Sigmoid colon (tissue), 7 donors: Measurements from ENCODE around the gene PEX10. TPM values are rescaled to one million over a fixed set of nuclear protein-coding genes. Genes with fewer than 3 reads are reported as not detected.

ENCODE experiments used
- DNase-seq: peaks from one replicate; pipeline ENCODE4 v3.0.0-alpha.2; 2019
- H3K27ac ChIP-seq, 4 donors: fragments of 200-600 bp; sonication (generic); one replicate each; pipeline ENCODE4 v1.5.1; 2016 to 2019; ENCODE audit warnings: mild to moderate bottlenecking in 1 of 4
- H3K27me3 ChIP-seq, 3 donors: fragments of 200-600 bp; sonication (generic); one replicate each; pipeline ENCODE4 v1.5.1; 2019; ENCODE audit warnings: mild to moderate bottlenecking in 1 of 3
- H3K36me3 ChIP-seq, 4 donors: fragments of 200-600 bp; sonication (generic); one replicate each; pipeline ENCODE4 v1.5.1; 2016 to 2019
- H3K4me1 ChIP-seq, 4 donors: fragments of 200-600 bp; sonication (generic); one replicate each; pipeline ENCODE4 v1.5.1; 2017 to 2019
- H3K4me3 ChIP-seq, 4 donors: fragments of 200-600 bp; sonication (generic); one replicate each; pipeline ENCODE4 v1.5.1; 2017 to 2019; ENCODE audit warnings: mild to moderate bottlenecking in 2 of 4, moderate library complexity in 1 of 4
- H3K9me3 ChIP-seq, 4 donors: fragments of 200-600 bp in 3 of 4; sonication (generic) in 3 of 4; one replicate each; pipeline versions ENCODE4 v1.5.1 to v1.6.1; 2013 to 2019
- EP300 ChIP-seq, 4 donors: sonication (generic); formaldehyde crosslinking; IDR thresholded peaks; one replicate each; pipeline ENCODE4 v1.6.1; 2017; ENCODE audit warnings: antibody characterized with exemption in 4 of 4
- POLR2A ChIP-seq, 2 donors: fragments of 450-650 bp; IDR thresholded peaks; one replicate each; pipeline ENCODE4 v1.6.1; 2016; ENCODE audit warnings: antibody characterized with exemption in 2 of 2, mild to moderate bottlenecking in 2 of 2, moderate library complexity in 2 of 2
- POLR2AphosphoS5 ChIP-seq, 4 donors: sonication (generic); formaldehyde crosslinking; IDR thresholded peaks; one replicate each; pipeline ENCODE4 v1.6.1; 2017; ENCODE audit warnings: antibody characterized with exemption in 4 of 4
- WGBS, 2 donors: extraction: QIAGEN DNeasy Blood & Tissue Kit; methylation state at CpG; one replicate each; pipeline ENCODE4 v1.1.7; 2013; 5-methylcytosine and 5-hydroxymethylcytosine counted together
- intact Hi-C: fragments of 100-400 bp; cut with DNase I; formaldehyde crosslinking; loops from one replicate; pipeline ENCODE4 v1.15.1; 2023
- polyA plus RNA-seq, 3 donors: library from polyadenylated mRNA; stranded (reverse); fragments of 200-250 nt; gene quantifications; one replicate each; pipeline ENCODE4 v1.2.3, GENCODE V29; 2013
- total RNA-seq, 4 donors: library from RNA; depleted of rRNA; stranded (reverse); fragments of >200 nt; gene quantifications; one replicate each; pipeline ENCODE4 v1.1.0, GENCODE V29; 2016
- TF ChIP-seq, protein P1 (sequence below), 4 experiments: fragments of 450-650 bp in 3 of 4; fragments of 200-600 bp in 1 of 4; IDR thresholded peaks; one replicate each; pipeline ENCODE4 v1.5.1; 2016 to 2019; ENCODE audit warnings: antibody characterized with exemption in 4 of 4, mild to moderate bottlenecking in 3 of 4, moderate library complexity in 2 of 4
- donor health status: healthy with polysubstance abuse.
- donor health status: Bipolar disorder and iron deficiency.
- donor health status: healthy.

PEX10 gene
- total and polyA plus RNA-seq, 7 donors = 9.9 to 21.9 (median 13.8) TPM

DNA sequence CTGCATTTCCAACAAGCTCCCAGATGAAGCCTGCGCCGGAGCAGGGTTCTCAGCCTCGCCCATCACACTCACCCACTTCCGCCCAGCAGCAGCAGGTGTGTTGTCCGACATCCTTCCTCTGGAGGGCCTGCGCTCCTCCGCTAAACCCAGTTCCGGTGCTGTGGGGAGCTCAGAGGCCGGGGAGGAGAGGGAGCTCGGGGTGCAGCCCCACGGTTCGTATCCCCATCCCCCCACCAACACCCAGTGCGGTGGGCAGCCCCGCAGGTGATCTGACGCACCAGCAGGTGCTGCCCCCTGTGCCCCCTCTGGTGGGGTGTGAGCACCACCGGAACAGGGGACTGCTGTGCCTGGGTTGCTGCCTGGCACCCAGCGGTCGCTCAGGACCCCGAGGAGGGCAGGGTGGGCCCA, 3.4 kb upstream of the PEX10 start:
- Histone ChIP-seq H3K27me3 (peaks cover 6 to 54% (median 42%) of the 10 kb centered on the region in 3 donors), H3K27ac (no peak overlapping the region), H3K36me3 (no peaks in the 10 kb centered on the region), H3K9me3 (no peaks in the 10 kb centered on the region), H3K4me3 (no peak overlapping the region), H3K4me1 (peaks cover 0 to 31% (median 26%) of the 10 kb centered on the region in 4 donors)
- intact Hi-C loops = loop anchor here (10.0 kb wide), 2 partner anchors 229 to 501 kb away; partner anchors contain the start of genes CALML6 and TMEM52
- TF ChIP-seq EP300 (IDR thresholded peaks at IDR 0.05) = no peak
- TF ChIP-seq, protein P1, sequence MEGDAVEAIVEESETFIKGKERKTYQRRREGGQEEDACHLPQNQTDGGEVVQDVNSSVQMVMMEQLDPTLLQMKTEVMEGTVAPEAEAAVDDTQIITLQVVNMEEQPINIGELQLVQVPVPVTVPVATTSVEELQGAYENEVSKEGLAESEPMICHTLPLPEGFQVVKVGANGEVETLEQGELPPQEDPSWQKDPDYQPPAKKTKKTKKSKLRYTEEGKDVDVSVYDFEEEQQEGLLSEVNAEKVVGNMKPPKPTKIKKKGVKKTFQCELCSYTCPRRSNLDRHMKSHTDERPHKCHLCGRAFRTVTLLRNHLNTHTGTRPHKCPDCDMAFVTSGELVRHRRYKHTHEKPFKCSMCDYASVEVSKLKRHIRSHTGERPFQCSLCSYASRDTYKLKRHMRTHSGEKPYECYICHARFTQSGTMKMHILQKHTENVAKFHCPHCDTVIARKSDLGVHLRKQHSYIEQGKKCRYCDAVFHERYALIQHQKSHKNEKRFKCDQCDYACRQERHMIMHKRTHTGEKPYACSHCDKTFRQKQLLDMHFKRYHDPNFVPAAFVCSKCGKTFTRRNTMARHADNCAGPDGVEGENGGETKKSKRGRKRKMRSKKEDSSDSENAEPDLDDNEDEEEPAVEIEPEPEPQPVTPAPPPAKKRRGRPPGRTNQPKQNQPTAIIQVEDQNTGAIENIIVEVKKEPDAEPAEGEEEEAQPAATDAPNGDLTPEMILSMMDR (IDR thresholded peaks at IDR 0.05) = no peak
- TF ChIP-seq POLR2A (IDR thresholded peaks at IDR 0.05) = no peak
- no peak for TF ChIP-seq POLR2AphosphoS5 (IDR thresholded peaks at IDR 0.05)
- no peak for DNase-seq
- 7 to 31% methylated on average over 19 of the region's 19 CpGs for WGBS, 2 donors

DNA sequence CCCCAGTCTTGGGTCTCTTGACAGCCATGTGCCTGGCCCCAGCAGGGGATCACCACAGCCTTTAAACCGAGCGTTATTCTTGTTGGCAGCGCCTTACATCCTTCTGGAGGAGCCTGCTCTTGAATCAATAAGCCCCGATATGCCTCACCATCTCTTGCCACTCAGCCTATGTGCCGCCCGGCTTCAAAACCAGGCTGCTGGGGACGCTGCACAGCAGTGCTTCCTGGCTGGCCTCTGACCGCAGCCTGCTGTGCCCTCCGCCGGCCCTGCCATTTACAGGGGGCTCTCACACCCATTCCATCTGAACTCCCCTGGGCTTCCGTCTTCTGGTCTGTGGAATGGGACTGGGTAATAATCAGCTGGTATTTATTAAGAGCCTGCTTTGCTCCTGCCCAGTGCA, 3.0 kb upstream of the PEX10 start:
- H3K9me3 ChIP-seq = no peaks in the 10 kb centered on the region
- peaks cover 6 to 49% (median 41%) of the 10 kb centered on the region in 3 donors for H3K27me3 ChIP-seq
- intact Hi-C loops = loop anchor here (10.0 kb wide), 2 partner anchors 229 to 501 kb away; partner anchors contain the start of genes CALML6 and TMEM52
- no peak overlapping the region for H3K27ac ChIP-seq
- H3K4me3 ChIP-seq = no peak overlapping the region
- H3K36me3 ChIP-seq = no peaks in the 10 kb centered on the region
- WGBS, 2 donors = 18 to 52% methylated on average over 11 of the region's 11 CpGs
- no peak for DNase-seq
- peaks cover 0 to 31% (median 26%) of the 10 kb centered on the region in 4 donors for H3K4me1 ChIP-seq
- TF ChIP-seq POLR2AphosphoS5 (IDR thresholded peaks at IDR 0.05) (no peak), EP300 (IDR thresholded peaks at IDR 0.05) (no peak), POLR2A (IDR thresholded peaks at IDR 0.05) (no peak)
- TF ChIP-seq, protein P1 (IDR thresholded peaks at IDR 0.05) = no peak

DNA sequence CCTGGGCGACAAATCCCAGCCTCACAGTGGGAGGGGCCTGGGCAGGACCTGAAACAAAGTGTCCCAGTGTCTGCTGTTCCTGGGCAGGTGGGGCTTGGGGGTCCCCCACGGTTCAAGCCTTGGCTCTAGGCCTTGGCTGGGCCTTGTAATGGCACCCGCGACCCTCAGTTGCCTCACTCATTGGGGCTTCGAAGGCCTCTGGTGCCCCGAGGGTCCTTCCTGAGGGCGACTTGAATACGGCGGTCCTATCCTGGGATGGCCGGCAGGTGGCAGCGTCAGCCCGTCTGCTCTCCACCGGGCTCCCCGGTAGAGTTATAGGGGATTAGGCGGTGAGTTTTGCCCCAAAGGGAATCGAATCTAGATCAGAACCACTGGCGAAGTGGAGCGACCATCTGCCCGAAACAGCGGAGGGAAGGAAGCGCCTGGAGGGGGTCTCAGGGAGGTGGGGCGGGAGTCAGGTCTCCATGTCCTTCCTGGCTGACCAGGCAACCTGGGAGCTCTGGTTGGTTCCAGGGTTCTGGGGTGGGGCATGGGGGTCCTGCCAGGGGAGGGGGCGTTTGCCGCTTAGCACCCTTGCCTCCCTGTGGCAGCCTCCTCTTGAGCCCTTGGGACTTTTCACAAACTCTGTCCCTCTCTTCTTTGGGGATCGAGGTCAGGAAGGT, 2.1 kb upstream of the PEX10 start:
- Histone ChIP-seq H3K4me3 (no peak overlapping the region), H3K9me3 (no peaks in the 10 kb centered on the region), H3K36me3 (no peaks in the 10 kb centered on the region), H3K27me3 (peaks cover 6 to 40% (median 32%) of the 10 kb centered on the region in 3 donors), H3K4me1 (peaks cover 0 to 31% (median 26%) of the 10 kb centered on the region in 4 donors), H3K27ac (peak overlapping the region in 3 of 4 donors; percentile 22 to 93 (median 91))
- TF ChIP-seq, protein P1 (IDR thresholded peaks at IDR 0.05) = peak; percentile 92 to 97 (median 94)
- TF ChIP-seq POLR2A (IDR thresholded peaks at IDR 0.05) = no peak
- no peak for TF ChIP-seq EP300 (IDR thresholded peaks at IDR 0.05)
- no peak for TF ChIP-seq POLR2AphosphoS5 (IDR thresholded peaks at IDR 0.05)
- WGBS, 2 donors = 1 to 3% methylated on average over 25 of the region's 25 CpGs
- intact Hi-C loops = loop anchor here (1.0 to 10.0 kb wide), 8 partner anchors 134 to 1488 kb away; partner anchors contain the start of genes C1orf174, CALML6, CEP104 and DFFB
- DNase-seq = peak; percentile 88

DNA sequence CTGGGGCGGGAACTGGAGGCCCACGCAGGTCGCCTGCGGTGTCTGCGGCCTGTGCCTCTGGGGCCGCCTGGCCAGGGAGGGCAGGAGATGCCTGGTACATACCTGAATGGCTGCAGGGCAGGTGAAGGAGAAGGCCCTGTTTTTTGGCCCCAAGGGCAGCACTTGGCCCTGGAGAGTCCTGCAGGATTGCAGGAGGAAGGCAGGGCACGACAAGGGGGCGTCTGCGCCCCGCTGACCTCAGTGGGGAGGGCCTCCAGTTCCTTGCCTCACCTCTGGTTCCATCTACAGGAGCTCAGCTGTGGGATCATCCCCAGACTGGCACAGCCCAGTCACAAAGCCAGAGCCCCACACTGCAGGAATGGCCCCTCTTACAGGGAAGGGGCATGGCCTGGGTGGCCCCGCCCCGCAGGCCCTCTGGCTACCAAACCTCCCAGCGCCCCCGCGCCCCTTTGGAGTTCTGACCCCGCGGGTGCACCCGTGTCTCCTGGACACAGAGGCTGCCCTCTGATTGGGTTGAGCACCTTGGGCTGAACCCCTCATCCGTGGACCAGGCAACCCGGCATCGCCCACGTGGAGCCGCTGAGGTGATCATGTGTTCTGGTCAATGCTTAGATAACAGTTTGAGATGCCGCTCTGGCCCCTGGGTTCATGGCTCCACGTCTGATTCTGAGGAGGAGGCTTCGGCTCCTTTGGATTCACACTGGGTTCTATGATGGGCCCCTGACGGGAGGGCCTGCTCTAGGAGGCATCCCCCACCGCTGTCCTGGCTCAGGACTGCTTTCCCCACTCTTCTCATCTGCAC, 1.3 kb upstream of the PEX10 start:
- peaks cover 6 to 33% (median 24%) of the 10 kb centered on the region in 3 donors for H3K27me3 ChIP-seq
- H3K27ac ChIP-seq = peak overlapping the region; percentile 86 to 93 (median 90)
- 12 to 44% methylated on average over 28 of the region's 28 CpGs for WGBS, 2 donors
- no peaks in the 10 kb centered on the region for H3K9me3 ChIP-seq
- H3K4me3 ChIP-seq = peak overlapping the region; percentile 65 to 97 (median 84)
- TF ChIP-seq POLR2AphosphoS5 (IDR thresholded peaks at IDR 0.05) (no peak), EP300 (IDR thresholded peaks at IDR 0.05) (no peak), POLR2A (IDR thresholded peaks at IDR 0.05) (no peak)
- TF ChIP-seq, protein P1 (IDR thresholded peaks at IDR 0.05) = no peak
- H3K36me3 ChIP-seq = peaks cover 0 to 2% (median 0%) of the 10 kb centered on the region in 4 donors
- intact Hi-C loops = loop anchor here (1.0 to 10.0 kb wide), 9 partner anchors 135 to 1489 kb away; partner anchors contain the start of genes C1orf174, CALML6, CEP104 and DFFB
- DNase-seq = no peak
- H3K4me1 ChIP-seq = peaks cover 0 to 31% (median 26%) of the 10 kb centered on the region in 4 donors
